Eye (tissue), 1 donor: Measurements from ENCODE around the gene MBLAC1.
"Not testable (repeated sequence)": the region's sequence is repeated elsewhere in the genome, so short reads cannot be mapped to it uniquely, and the experiment has no call there.

Experiments used
- DNase-seq: peaks from one replicate; pipeline ENCODE4 v3.0.0-alpha.2; 2015

MBLAC1 gene

DNA sequence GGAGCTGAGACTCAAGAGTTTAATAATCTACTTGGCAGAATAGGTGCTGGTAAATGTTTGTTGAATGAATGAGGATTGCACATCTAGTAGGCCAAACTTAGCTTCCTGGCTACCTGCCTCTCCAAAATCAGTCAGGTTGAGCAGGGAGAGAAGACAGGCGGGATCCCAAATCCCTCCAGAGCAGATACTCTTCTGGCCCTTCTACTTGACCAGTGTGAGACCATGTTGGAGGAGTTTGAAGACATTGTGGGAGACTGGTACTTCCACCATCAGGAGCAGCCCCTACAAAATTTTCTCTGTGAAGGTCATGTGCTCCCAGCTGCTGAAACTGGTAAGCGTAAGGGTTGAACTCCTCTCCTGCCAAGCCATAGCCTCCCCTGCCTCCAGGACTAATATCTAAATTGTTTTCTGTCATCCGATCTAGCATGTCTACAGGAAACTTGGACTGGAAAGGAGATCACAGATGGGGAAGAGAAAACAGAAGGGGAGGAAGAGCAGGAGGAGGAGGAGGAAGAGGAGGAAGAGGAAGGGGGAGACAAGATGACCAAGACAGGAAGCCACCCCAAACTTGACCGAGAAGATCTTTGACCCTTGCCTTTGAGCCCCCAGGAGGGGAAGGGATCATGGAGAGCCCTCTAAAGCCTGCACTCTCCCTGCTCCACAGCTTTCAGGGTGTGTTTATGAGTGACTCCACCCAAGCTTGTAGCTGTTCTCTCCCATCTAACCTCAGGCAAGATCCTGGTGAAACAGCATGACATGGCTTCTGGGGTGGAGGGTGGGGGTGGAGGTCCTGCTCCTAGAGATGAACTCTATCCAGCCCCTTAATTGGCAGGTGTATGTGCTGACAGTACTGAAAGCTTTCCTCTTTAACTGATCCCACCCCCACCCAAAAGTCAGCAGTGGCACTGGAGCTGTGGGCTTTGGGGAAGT is 2.2 kb upstream of the MBLAC1 start:
- DNase-seq: no peak

GRCh38 chr7:100126239-100126930 is 382 bp upstream of the MBLAC1 start:
- DNase-seq: no peak

DNA sequence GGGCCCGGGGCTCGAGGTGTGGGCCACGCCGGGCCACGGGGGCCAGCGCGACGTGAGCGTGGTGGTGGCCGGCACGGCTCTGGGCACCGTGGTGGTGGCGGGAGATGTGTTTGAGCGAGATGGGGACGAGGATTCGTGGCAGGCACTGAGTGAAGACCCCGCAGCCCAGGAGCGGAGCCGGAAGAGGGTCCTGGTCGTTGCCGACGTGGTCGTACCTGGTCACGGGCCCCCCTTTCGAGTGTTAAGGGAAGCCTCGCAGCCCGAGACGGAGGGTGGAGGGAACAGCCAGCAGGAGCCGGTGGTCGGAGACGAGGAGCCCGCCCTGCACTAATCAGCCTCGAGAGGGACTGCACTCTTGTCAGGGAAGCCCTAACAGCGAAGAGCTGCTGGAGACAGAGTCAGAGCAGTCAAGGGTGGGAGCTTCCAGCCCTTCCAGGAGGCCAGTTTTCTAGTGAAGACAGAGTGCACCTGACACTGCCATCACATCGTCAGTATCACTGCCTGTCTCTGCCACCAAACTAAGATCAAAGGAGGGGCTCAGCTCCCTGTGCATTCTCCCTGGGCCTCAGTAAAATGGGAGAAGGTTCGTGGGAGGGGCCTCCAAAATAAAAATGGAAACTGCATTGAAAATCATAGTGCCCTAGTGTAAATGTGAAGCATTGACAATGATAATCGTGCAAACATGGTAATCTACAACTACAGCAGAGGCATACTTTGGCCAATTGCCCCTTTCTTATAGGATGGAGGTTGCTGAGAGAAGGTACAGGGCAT is 1.3 kb downstream of the MBLAC1 start:
- peak; percentile 66 for DNase-seq

- no peak for DNase-seq
Measured at GRCh38 chr7:100128637-100128963, 1.8 kb downstream of the MBLAC1 start.

DNA sequence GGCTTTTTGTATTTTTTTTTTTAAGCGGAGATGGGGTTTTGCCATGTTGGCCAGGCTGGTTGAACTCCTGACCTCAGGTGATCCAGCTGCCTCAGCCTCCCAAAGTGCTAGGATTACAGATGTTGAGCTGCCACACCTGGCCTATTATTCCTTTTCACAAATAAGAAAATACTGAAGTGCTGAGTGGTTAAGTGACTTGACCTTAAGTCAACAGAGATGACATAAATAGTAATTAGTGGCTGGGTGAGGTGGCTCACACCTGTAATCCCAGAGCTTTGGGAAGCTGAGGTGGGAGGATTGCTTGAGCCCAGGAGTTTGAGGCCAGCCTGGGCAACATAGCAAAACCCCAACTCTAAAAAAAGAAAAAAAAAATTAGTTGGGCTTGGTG is 3.4 kb downstream of the MBLAC1 start:
- not testable (repeated sequence) for DNase-seq

DNA sequence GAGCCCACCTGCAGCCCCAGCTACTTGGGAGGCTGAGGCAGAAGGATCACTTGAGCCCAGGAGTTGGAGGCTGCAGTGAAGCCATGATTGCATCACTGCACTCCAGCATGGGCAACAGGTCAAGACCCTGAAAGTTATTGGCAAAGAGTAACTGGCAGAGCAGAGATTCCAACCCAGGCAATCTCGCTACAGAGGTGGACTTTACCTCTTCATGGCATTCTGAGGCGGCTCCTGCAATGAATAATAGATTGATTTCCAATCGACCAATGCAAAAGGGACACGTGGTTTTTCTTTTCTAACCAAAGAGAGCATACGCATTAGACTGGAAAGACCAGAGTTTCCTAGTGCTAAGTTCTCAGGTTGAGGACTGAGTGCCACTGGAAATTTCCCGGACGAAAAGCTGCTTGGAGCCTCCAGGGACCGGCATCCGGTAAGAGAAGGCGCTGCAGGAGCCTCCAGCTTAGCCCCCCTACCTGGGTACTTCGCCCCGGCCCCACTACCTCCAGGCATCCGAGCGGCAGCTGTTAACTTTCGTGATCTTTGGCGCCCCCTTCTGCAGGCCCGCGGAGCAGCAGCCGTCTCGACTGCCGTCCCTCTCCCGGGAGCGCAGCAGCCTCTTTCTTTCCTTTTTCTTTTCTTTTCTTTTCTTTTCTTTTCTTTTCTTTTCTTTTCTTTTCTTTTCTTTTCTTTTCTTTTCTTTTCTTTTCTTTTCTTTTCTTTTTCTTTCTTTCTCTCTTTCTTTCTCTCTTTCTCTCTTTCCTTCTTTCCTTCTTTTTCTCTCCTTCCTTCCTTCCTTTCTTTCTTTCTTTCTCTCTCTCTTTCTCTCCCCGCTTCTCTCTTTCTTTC is 4.1 kb downstream of the MBLAC1 start:
- DNase-seq: peak; percentile 91

- no peak for DNase-seq
Measured at GRCh38 chr7:100132126-100132525, 5.4 kb downstream of the MBLAC1 start.

DNA sequence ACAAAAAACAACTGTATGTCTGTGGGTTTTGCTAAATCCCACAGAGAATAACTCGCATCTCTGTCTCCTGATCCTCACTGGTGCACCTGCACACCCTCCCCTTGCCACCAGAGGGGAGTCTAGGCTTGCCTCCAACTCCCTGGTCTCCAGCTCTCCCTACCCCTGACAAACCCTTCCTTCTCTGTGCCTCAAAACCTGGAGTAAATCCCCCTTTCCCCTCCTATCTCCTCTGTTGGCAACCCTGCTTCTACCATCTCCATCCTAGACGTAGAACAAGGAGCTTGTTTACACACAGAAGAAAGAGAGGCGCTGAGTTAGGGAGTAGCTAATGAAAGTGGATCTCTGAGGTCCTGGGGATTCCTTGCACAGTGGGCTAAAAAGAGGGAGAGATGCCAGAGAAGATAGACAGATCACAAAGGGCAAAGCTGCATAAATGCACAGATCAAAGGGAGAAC is 6.0 kb downstream of the MBLAC1 start:
- DNase-seq: peak; percentile 84

DNA sequence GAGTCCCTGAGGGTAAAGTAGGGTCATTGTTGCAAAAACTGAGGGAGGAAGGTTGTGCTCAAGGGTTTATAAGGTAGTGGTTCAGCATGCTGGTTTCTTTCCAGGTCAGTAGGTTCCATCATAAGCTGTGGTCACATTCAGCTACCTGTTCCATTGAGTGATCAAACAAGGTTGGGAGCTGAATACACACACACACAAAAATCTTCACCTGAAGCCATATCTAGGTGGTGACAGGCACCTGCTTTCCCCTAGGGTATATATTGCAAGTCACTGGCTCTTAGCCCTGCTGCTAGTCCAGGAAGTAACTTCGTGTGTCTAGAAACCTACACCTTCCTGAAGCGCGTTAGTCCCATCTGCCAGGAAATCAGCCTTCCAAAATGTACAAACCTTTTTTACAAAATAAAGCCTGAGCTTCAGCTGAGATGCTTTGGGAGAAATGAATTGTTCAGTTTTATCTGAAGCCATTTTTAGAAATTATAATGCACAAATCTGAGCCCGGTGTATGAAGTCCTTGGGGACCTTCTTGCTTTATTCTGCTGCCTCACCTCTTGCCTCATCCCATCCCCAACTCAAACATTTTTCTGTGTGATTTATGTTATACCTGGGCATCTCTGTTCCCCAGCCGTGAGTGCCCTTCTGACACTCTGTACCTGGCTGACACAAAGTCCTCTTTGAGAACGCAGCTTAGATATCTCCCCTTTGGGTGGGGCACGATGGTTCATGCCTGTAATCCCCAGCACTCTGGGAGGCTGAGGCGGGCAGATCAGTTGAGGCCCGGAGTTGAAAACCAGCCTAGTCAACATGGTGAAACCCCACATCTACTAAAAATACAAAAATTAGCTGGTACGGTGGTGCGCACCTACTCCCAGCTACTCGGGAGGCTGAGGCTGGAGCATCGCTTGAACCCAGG is 11.3 kb downstream of the MBLAC1 start:
- no peak for DNase-seq

DNA sequence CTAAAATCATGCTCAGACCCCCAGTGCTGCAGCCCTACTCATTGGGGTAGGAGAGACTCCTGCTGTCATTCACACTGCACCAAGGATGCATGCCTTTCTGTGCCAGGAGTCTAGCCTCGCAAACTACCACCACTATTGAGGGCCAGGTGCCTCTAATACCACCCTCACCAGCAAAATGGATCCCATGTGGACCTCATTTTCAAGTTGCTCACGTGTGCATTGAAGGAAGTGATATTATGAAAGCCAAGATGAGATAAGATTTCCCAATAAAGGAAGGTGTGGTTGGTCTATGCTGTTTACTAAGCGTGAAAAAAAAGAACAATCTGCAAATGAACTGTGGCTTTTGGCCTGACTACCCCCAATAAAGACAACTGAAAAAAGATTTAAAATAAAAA is 14.8 kb downstream of the MBLAC1 start:
- DNase-seq: no peak

DNA sequence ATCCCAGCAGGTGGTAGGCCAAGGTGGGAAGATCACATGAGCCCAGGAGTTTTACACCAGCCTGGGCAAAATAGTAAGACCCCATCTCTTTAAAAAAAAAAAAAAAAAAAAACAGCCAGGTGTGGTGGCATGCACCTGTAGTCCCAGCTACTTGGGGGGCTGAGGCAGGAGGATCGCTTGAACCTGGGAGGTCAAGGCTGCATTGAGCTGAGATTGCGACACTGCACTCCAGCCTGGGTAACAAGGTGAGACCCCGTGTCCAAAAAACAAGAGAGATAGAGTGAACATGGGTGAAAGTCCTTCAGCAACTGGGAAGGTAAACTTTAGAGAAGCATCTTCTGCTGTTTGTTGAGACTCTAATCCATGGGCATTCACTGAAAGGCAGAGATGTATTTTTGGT is 15.7 kb downstream of the MBLAC1 start:
- no peak for DNase-seq

GRCh38 chr7:100146350-100146749 is 19.6 kb downstream of the MBLAC1 start:
- DNase-seq: not testable (repeated sequence)

DNA sequence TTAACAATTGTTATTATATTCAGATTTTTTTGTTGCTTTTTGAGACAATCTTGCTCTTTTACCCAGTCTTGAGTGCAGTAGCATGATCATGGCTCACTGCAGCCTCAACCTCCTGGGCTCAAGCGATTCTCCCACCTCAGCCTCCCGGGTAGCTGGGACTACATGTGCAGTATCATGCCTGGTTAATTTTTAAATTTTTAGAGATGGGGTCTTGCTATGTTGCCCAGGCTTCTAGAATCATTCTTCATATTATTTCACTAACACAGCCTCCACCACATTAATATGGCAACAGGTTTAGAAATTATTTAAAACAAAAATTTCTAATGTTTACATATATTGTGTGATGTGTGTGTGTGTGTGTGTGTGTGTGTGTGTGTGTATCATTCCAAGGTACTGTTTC is 20.5 kb downstream of the MBLAC1 start:
- DNase-seq: no peak

DNA sequence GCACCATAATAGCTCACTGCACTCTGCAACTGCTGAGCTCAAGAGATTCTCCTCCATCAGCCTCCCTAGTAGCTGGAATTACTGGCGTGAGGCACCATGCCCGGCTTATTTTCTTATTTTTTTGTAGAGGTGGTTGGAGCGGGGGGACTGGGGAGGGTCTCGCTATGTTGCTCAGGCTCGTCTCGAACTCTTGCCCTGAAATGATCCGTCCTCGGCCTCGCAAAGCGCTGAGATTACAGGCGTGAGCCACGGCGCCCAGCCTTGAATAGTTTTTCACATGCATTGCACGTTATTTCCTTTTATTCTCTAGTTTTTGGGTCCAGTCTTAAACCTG is 21.4 kb downstream of the MBLAC1 start:
- DNase-seq: no peak

DNA sequence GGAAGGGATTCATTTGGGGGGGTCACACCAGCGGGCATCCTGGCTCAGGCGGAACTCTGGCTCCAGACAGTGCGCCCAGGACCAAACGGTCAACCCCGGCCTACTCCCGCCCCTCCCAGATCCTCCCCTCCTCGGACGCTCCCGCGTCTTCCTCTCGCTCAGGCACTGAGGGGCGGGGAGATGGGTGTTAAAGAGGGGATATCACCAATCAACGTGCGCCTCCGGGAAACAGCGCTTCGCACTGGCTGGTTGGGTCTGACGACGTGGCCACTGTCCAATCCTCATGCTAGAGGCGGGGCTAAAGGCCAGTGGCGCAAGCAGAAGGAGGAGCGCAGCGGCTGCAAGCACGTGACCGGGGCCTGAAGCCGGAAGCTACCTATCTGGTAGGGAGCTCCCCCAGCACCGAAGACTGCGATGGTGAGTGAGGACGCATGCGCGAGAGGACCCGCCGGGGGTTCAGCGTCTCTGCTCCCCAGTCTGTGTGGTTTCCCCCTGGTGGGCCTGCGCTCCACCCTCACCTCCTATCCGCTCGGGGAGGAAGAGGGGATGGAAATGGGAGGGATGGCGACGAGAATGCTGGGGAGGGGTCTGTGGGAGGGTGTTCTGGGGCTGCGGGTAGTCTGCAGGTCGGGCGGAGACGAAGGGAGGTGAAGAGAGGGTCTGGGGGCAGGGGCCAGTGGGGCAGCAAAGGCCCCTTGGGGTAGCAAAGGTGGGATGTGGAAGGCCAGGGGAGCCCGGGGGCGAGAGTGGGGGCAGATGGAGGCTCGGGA is 22.0 kb downstream of the MBLAC1 start, which contains the start of gene LAMTOR4:
Gene LAMTOR4, plus strand, starts transcription at position 360 of the 770 bp plus-strand sequence. Its CDS starts 55 bp downstream, at position 415.
- DNase-seq: peak; percentile 99

DNA sequence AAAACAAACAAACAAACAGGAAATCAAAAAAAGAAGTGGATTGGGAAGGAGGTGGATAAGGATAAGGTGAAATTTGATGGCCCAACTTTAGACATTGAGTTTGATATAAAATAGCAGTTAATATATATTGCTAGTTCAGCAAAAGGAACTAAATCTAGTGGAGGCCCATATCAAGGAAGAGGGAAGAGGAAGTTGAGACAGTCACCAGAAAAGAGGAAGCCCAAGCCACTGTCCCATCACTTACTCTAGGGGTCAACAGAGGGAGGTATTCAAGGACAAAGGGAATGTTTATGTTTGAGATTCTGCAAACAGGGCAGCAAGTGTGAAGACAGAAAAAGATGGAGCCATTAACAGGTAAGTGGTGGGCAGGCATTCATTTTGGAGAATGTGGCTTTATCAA is 25.6 kb downstream of the MBLAC1 start:
- DNase-seq: no peak

GRCh38 chr7:100152937-100153666 is 26.3 kb downstream of the MBLAC1 start:
- DNase-seq: no peak

DNA sequence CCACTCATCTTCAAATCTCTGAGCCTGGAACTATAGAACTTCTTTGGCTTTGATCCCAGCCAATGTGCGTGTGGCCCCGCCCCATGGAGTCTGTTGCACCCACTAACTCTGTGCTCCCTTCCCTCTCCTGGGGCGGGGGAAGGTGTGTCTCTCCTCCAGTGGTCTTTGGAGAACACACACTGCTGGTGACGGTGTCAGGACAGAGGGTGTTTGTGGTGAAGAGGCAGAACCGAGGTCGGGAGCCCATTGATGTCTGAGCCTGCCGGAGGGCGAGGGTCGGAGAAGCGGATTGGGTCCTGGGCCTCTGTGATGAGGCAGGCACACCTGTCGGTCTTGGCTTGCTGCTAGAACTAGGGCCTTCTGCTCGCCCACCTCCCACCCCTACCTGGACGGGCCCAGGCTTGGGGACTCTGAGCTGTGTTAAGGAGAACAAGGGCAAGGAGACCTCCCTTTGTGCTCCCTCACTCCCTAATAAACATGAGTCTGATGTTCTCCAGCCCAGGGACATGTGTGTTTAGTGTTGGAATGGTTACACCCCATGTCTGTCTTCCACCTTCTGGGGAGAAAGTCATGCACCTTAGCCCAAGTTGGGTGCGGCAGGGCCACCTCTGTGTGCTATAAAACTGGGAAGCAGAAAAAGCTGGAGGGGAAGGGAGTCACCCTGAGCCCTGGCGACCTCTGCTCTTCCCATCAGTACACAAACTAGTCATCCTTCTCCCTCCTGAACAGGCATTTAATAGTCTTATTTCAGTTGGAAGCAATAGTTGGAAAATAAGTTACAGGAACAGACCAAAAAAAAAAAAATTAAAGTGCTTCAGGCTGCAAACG is 27.2 kb downstream of the MBLAC1 start:
- no peak for DNase-seq
